OCI-LY7 (cell line): ENCODE results near the gene OGG1. TPM values are rescaled to one million over a fixed set of nuclear protein-coding genes. Genes with fewer than 3 reads are reported as not detected.
A peak's percentile ranks its signal among the peaks of the same experiment; 100 is the strongest.

Experiments used
- BruUV-seq: library from RNA; stranded (reverse); fragments of 400-500 nt; replicated peaks from 2 replicates; lab custom pipeline; 2021; lab: Mats Ljungman, UMichigan
- CTCF ChIA-PET: fragments of 300-600 bp; sonication (Branson Sonifier 250); formaldehyde crosslinking; loops from one replicate; lab custom pipeline; 2022; ENCODE audit warnings: antibody characterized with exemption; ENCODE audit not compliant: unreplicated experiment; lab: Charles Lee
- POLR2A ChIA-PET: fragments of 300-600 bp; sonication (Branson Sonifier 250); formaldehyde crosslinking; loops from one replicate; lab custom pipeline; 2022; ENCODE audit warnings: antibody characterized with exemption; lab: Charles Lee
- DNase-seq: peaks from one replicate; pipeline ENCODE4 v3.0.0-alpha.2; 2015; ENCODE audit warnings: low spot score
- H2AFZ ChIP-seq: fragments of 200-600 bp; sonication (generic), shearing (Covaris generic); 2 replicates; pipeline ENCODE4 v1.6.1; 2014; ENCODE audit warnings: mild to moderate bottlenecking, antibody characterized with exemption, low read length, moderate library complexity
- H3K27ac ChIP-seq: fragments of 200-600 bp; sonication (generic); 2 replicates; pipeline ENCODE4 v1.5.1; 2014; ENCODE audit warnings: mixed run types, low read depth, mild to moderate bottlenecking, moderate library complexity, low read length, inconsistent platforms; ENCODE audit not compliant: poor library complexity, severe bottlenecking
- H3K36me3 ChIP-seq: fragments of 200-600 bp; sonication (generic); 2 replicates; pipeline ENCODE4 v1.6.1; 2014; ENCODE audit warnings: mild to moderate bottlenecking, antibody characterized with exemption, low read length, moderate library complexity, mixed read lengths; ENCODE audit not compliant: insufficient read depth
- H3K4me1 ChIP-seq: fragments of 200-600 bp; sonication (generic); 2 replicates; pipeline ENCODE4 v1.5.1; 2014; ENCODE audit warnings: mild to moderate bottlenecking, low read length; ENCODE audit not compliant: insufficient read depth, poor library complexity, severe bottlenecking
- H3K4me2 ChIP-seq: fragments of 200-600 bp; sonication (generic); 2 replicates; pipeline ENCODE4 v1.6.1; 2014; ENCODE audit warnings: mild to moderate bottlenecking, low read length
- H3K4me3 ChIP-seq: fragments of 200-600 bp; sonication (generic); 2 replicates; pipeline ENCODE4 v1.5.1; 2014; ENCODE audit warnings: mild to moderate bottlenecking, low read depth, low read length; ENCODE audit not compliant: poor library complexity, severe bottlenecking
- H3K79me2 ChIP-seq: fragments of 200-600 bp; sonication (generic); 2 replicates; pipeline ENCODE4 v1.6.1; 2016; ENCODE audit warnings: low read depth, mild to moderate bottlenecking, low read length, moderate library complexity, mixed read lengths; ENCODE audit not compliant: insufficient read depth
- H3K9me2 ChIP-seq: fragments of 200-600 bp; sonication (generic); 2 replicates; pipeline ENCODE4 v1.6.1; 2016; ENCODE audit warnings: mild to moderate bottlenecking, low read length, mixed read lengths; ENCODE audit not compliant: insufficient read depth
- H3K9me3 ChIP-seq: fragments of 200-600 bp; sonication (generic); 2 replicates; pipeline ENCODE4 v1.6.1; 2014; ENCODE audit warnings: mild to moderate bottlenecking, mixed run types, low read length, mixed read lengths
- H4K20me1 ChIP-seq: fragments of 200-600 bp; sonication (generic); 2 replicates; pipeline ENCODE4 v1.6.1; 2014; ENCODE audit warnings: mild to moderate bottlenecking, antibody characterized with exemption, low read length, moderate library complexity, mixed read lengths; ENCODE audit not compliant: insufficient read depth
- CTCF ChIP-seq: fragments of 200-600 bp; sonication (generic); conservative IDR thresholded peaks from 2 replicates; pipeline ENCODE4 v1.5.1; 2014; ENCODE audit warnings: mild to moderate bottlenecking, antibody characterized with exemption, low read length, moderate library complexity, mixed read lengths
- EZH2phosphoT487 ChIP-seq: fragments of 200-600 bp; sonication (generic); IDR thresholded peaks from 2 replicates; pipeline ENCODE4 v1.6.1; 2018; ENCODE audit warnings: low read depth, borderline replicate concordance, mild to moderate bottlenecking, mixed run types, antibody characterized with exemption, low read length, moderate library complexity, mixed read lengths
- intact Hi-C: fragments of 100-400 bp; cut with micrococcal nuclease; formaldehyde crosslinking; loops from one replicate; pipeline ENCODE4 v1.10.0; 2022; ENCODE audit not compliant: unreplicated experiment
- total RNA-seq, 2 experiments: library from RNA; depleted of rRNA in 1 of 2; stranded (reverse); fragments of >200 nt in 1 of 2; shearing (Covaris generic) in 1 of 2; gene quantifications; 2 replicates each; pipeline ENCODE4 v1.2.3, GENCODE V29; 2014 to 2022

The OGG1 gene
- total RNA-seq, 2 experiments from 2014 or later: 119 to 121 TPM

GRCh38 chr3:9793161-9793781, 43.5 kb downstream of the OGG1 start:
- TF ChIP-seq EZH2phosphoT487: no peak
- no peak for TF ChIP-seq CTCF
- Histone ChIP-seq H3K27ac (peak overlapping the region; percentile 72), H3K36me3 (peaks cover 66% of the 10 kb centered on the region), H3K9me2 (no peaks in the 10 kb centered on the region), H4K20me1 (peaks cover 10% of the 10 kb centered on the region; the same call in 1 of the 2 replicates), H3K4me1 (peaks cover 47% of the 10 kb centered on the region), H3K79me2 (peaks cover 66% of the 10 kb centered on the region), H3K9me3 (no peaks in the 10 kb centered on the region), H3K4me2 (peak overlapping the region; percentile 97), H2AFZ (no peak overlapping the region; the same call in 1 of the 2 replicates), H3K4me3 (peak overlapping the region; percentile 96)
- DNase-seq: peak; percentile 57
- intact Hi-C loops: loop anchor here (2.0 to 5.0 kb wide), 3 partner anchors 62 to 396 kb away; partner anchors contain the start of genes BRPF1, CRELD1 and SETD5
- CTCF ChIA-PET: interaction anchor here (0.5 kb wide), 1 partner anchor 46 kb away, joined by 3 read pairs; no protein-coding TSS in a partner anchor
- POLR2A ChIA-PET: interaction anchor here (0.5 to 2.4 kb wide), 13 partner anchors 11 to 430 kb away, joined by 3 to 17 read pairs (median 3); partner anchors contain the start of genes BRPF1, JAGN1 and OGG1
- BruUV-seq: TSS peak; percentile 62

GRCh38 chr3:9794400-9794799, 44.6 kb downstream of the OGG1 start:
- intact Hi-C loops: loop anchor here (5.0 kb wide), 1 partner anchor 138 kb away; the partner anchor contains the start of gene CRELD1
- peak overlapping the region; percentile 97 for H3K4me2 ChIP-seq
- peak overlapping the region; percentile 96 for H3K4me3 ChIP-seq
- POLR2A ChIA-PET: interaction anchor here (1.7 to 2.4 kb wide), 2 partner anchors 41 to 43 kb away, joined by 7 to 17 read pairs; no protein-coding TSS in a partner anchor
- H3K4me1 ChIP-seq: peaks cover 47% of the 10 kb centered on the region
- BruUV-seq: no TSS peak
- H3K9me3 ChIP-seq: no peaks in the 10 kb centered on the region
- TF ChIP-seq EZH2phosphoT487 (no peak), CTCF (no peak)
- peak overlapping the region; percentile 72 for H3K27ac ChIP-seq
- H2AFZ ChIP-seq: no peak overlapping the region
- CTCF ChIA-PET: no interaction called here
- peaks cover 66% of the 10 kb centered on the region for H3K79me2 ChIP-seq
- no peak for DNase-seq
- peaks cover 72% of the 10 kb centered on the region for H3K36me3 ChIP-seq
- peaks cover 10% of the 10 kb centered on the region; the same call in 1 of the 2 replicates for H4K20me1 ChIP-seq
- no peaks in the 10 kb centered on the region for H3K9me2 ChIP-seq
